Thyroid gland (tissue), 4 donors: ENCODE results near the gene IBSP.

Source experiments
- CTCF ChIP-seq, 6 experiments: fragments of 200-600 bp in 3 of 6; fragments of 450-650 bp in 3 of 6; sonication (generic) in 3 of 6; IDR thresholded peaks; one replicate each; pipeline ENCODE4 v1.5.1; 2016 to 2019; ENCODE audit warnings: antibody characterized with exemption in 6 of 6, mild to moderate bottlenecking in 2 of 6, inconsistent platforms in 1 of 6, moderate library complexity in 1 of 6
- POLR2A ChIP-seq, 2 donors: fragments of 450-650 bp; IDR thresholded peaks; one replicate each; pipeline ENCODE4 v1.6.1; 2017; ENCODE audit warnings: antibody characterized with exemption in 2 of 2, mild to moderate bottlenecking in 2 of 2, moderate library complexity in 1 of 2

- TF ChIP-seq CTCF (IDR thresholded peaks at IDR 0.05) = peak in 5 of 6 experiments; percentile 38 to 76 (median 53)
- TF ChIP-seq POLR2A (IDR thresholded peaks at IDR 0.05) = no peak
Observed at GRCh38 chr4:87838890-87839591, 39.7 kb downstream of the IBSP start.
